Psoas muscle (tissue), 8 donors: Measurements from ENCODE around the gene EHD4. TPM values are rescaled to one million over a fixed set of nuclear protein-coding genes. Genes with fewer than 3 reads are reported as not detected.

Experiments used
- ATAC-seq, 4 donors: fragments of 200-7000 bp; cut with Tn5 transposase; one replicate each; pipeline ENCODE4 v1.9.1; 2020; ENCODE audit warnings: moderate library complexity in 3 of 4, mild to moderate bottlenecking in 2 of 4
- DNase-seq, 2 donors: peaks; one replicate each; pipeline ENCODE4 v3.0.0-alpha.2; 2020
- H3K27ac ChIP-seq: fragments of 200-600 bp; one replicate; pipeline ENCODE4 v1.8.0; 2022
- H3K27me3 ChIP-seq, 3 donors: fragments of 200-600 bp in 1 of 3; one replicate each; pipeline versions ENCODE4 v1.6.1 to v1.8.0; 2013 to 2022; ENCODE audit warnings: low read length in 2 of 3, mild to moderate bottlenecking in 2 of 3, moderate library complexity in 1 of 3; ENCODE audit not compliant: insufficient read depth in 3 of 3
- H3K36me3 ChIP-seq, 2 donors: fragments of 200-600 bp in 1 of 2; one replicate each; pipeline versions ENCODE4 v1.6.1 to v1.8.0; 2013 to 2022; ENCODE audit warnings: low read depth in 1 of 2, mild to moderate bottlenecking in 1 of 2, moderate library complexity in 1 of 2; ENCODE audit not compliant: insufficient read depth in 1 of 2
- H3K4me1 ChIP-seq: fragments of 200-600 bp; one replicate; pipeline ENCODE4 v1.8.0; 2022
- H3K4me3 ChIP-seq: fragments of 200-600 bp; one replicate; pipeline ENCODE4 v1.8.0; 2022; ENCODE audit warnings: mild to moderate bottlenecking
- H3K9me3 ChIP-seq: fragments of 200-600 bp; one replicate; pipeline ENCODE4 v1.8.0; 2022
- WGBS, 3 donors: extraction: QIAGEN DNeasy Blood & Tissue Kit; methylation state at CpG; one replicate each; pipeline versions ENCODE4 v1.1.6 to v1.1.7; 2013; 5-methylcytosine and 5-hydroxymethylcytosine counted together
- intact Hi-C, 2 donors: fragments of 100-400 bp; cut with DNase I; formaldehyde crosslinking; loops; one replicate each; pipeline versions ENCODE4 v1.11.0 to v1.14.2; 2022
- polyA plus RNA-seq, 3 donors: library from polyadenylated mRNA; stranded (reverse); fragments of 200-250 nt; gene quantifications; one replicate each; pipeline ENCODE4 v1.2.3, GENCODE V29; 2013
- total RNA-seq, 4 donors: library from RNA; stranded (reverse); fragmentation: NEBNext Ultra II Directional in 2 of 4; extraction: Animal tissue kit (Norgen Biotek cat#: 25700) in 2 of 4; gene quantifications; one replicate each; pipeline versions ENCODE4 v1.2.1 to v1.2.4, GENCODE V29; 2021 to 2023
- TF ChIP-seq, protein P1 (sequence below): fragments of 200-600 bp; IDR thresholded peaks from one replicate; pipeline ENCODE4 v1.8.0; 2022; ENCODE audit warnings: antibody characterized with exemption
- donor health status: healthy with polysubstance abuse.
- donor health status: DM: no; HTN: no; CAD: no; lungs with moderate emphysema.
- donor health status: Bipolar disorder and iron deficiency.
- donor health status: healthy.
- donor health status: DM: yes; HTN: yes; CAD: no.
- donor health status: DM: no; HTN: no; CAD: no.
- donor health status: DM: no; HTN: no; CAD: no.
- donor health status: DM: yes; HTN: yes; CAD: no.

EHD4 gene
- total and polyA plus RNA-seq, 7 donors = 1.7 to 9.6 (median 5.3) TPM

DNA sequence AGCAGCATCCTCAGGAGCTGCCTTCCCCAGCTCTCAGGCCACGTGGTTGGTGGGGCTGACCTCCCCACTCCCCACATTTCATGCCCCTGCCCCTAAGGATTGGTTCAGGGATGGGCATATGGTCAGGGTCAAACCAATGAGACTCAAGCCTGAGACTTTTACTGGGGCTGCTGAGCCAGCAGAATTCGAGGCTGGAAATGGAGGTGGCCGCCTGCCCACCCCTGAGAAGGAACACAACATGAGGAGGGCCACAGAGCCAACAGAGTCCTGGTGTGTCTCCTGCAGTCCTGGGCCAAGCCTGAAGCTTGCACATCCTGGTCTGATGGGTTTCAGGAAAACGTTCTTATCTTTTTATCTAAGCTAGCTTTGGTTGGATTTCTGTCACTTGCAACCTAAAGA, 5.9 kb downstream of the EHD4 start:
- 59 to 79% (median 64%) methylated on average over 4 of the region's 4 CpGs for WGBS, 3 donors
- H3K27ac ChIP-seq = no peak overlapping the region
- DNase-seq = no peak
- intact Hi-C loops = loop anchor here in 1 of 2 donors (5.0 kb wide), 1 partner anchor 139 kb away; the partner anchor contains the start of gene JMJD7
- no peaks in the 10 kb centered on the region for H3K36me3 ChIP-seq
- peak in 2 of 4 donors; percentile 8 to 11 for ATAC-seq
- H3K27me3 ChIP-seq = no peaks in the 10 kb centered on the region
- TF ChIP-seq, protein P1, sequence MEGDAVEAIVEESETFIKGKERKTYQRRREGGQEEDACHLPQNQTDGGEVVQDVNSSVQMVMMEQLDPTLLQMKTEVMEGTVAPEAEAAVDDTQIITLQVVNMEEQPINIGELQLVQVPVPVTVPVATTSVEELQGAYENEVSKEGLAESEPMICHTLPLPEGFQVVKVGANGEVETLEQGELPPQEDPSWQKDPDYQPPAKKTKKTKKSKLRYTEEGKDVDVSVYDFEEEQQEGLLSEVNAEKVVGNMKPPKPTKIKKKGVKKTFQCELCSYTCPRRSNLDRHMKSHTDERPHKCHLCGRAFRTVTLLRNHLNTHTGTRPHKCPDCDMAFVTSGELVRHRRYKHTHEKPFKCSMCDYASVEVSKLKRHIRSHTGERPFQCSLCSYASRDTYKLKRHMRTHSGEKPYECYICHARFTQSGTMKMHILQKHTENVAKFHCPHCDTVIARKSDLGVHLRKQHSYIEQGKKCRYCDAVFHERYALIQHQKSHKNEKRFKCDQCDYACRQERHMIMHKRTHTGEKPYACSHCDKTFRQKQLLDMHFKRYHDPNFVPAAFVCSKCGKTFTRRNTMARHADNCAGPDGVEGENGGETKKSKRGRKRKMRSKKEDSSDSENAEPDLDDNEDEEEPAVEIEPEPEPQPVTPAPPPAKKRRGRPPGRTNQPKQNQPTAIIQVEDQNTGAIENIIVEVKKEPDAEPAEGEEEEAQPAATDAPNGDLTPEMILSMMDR = no peak
- H3K4me1 ChIP-seq = peaks cover 18% of the 10 kb centered on the region
- H3K9me3 ChIP-seq = no peaks in the 10 kb centered on the region
- no peak overlapping the region for H3K4me3 ChIP-seq

DNA sequence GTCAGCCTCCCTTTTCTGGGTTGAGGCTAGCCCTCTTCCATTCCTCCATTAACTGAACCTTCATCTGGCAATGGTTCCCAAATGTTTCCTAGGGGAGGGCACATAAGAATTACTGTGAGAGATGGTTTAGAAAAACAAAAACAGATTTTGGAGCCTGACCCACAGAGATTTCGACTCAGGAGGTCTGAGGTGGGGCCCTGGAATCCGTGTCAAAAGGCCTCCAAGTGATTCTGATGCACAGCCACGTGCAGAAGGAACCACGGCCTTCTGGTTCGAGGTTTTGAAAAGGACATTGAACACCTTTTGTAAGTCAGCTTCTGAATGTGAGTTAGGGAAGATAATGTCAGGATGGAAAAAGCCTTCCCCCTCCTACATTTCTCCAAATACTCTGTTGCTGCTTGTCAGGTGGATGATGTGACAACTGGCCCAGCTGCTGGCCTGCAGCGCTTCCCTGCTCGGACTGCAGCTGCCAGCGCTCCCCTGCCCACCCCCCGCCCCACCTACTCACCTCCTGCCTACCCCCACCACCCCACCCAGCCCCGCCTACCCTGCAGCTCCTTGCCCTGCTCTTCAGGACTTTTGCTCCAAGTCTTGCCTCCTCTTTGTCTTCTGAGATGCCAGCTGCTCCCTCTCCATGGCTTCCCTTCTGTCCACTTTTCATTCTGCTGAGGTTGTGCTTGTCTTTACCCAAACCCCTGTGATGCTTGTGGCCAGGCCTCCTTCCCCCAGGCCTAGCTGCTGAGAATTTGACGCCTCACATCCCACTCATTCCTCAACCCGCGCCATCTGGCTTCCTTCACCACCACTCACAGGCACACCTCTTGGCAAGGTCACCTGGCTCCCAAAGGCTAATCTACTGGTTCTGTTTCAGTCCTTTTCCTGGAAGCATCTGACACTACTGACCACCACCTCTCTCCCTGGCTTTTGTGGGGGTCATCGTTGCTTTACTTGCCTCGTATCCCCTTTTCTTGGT, 6.6 kb downstream of the EHD4 start:
- H3K27ac ChIP-seq = no peak overlapping the region
- intact Hi-C loops = loop anchor here in 1 of 2 donors (5.0 kb wide), 1 partner anchor 138 kb away; the partner anchor contains the start of gene JMJD7
- TF ChIP-seq, protein P1 = no peak
- H3K9me3 ChIP-seq = no peaks in the 10 kb centered on the region
- no peaks in the 10 kb centered on the region for H3K36me3 ChIP-seq
- 54 to 70% (median 60%) methylated on average over 15 of the region's 15 CpGs for WGBS, 3 donors
- H3K27me3 ChIP-seq = no peaks in the 10 kb centered on the region
- ATAC-seq (peak; percentile 54 to 79 (median 74)), DNase-seq (no peak)
- H3K4me1 ChIP-seq = peaks cover 12% of the 10 kb centered on the region
- no peak overlapping the region for H3K4me3 ChIP-seq

DNA sequence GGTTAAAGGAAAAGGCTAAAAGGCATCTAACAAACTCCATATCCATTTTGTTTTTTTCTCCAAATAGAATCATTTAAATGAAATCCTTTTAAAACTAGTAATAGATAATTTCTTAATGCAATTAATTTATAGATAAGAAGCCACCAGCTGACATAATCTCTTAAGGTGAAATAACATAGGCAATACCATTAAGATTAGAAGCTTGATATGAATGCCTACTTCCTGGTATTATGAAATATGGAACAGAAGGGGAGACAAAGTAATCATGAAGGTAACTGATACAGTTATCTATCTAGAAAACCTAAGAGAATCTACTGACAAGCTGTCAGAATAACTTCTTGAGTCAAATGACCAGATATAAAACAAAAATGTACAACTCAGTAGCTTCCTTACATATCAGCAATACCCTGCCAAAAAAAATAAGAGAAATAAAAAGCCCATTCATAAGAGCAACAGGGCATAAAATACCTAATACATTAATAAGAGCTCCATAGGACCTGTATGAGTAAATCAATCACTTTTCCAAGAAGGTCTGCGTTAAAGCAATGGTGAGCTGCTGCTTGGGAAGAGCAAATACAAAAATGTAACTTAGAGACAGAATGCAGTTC, 10.7 kb downstream of the EHD4 start:
- no peak for ATAC-seq
- TF ChIP-seq, protein P1 = no peak
- no peaks in the 10 kb centered on the region for H3K27me3 ChIP-seq
- H3K4me3 ChIP-seq = no peak overlapping the region
- H3K27ac ChIP-seq = no peak overlapping the region
- H3K4me1 ChIP-seq = peaks cover 15% of the 10 kb centered on the region
- DNase-seq = no peak
- intact Hi-C loops = no loop called here
- no peaks in the 10 kb centered on the region for H3K36me3 ChIP-seq
- 74 to 86% (median 78%) methylated on average over 1 of the region's 1 CpG for WGBS, 3 donors
- H3K9me3 ChIP-seq = no peaks in the 10 kb centered on the region

DNA sequence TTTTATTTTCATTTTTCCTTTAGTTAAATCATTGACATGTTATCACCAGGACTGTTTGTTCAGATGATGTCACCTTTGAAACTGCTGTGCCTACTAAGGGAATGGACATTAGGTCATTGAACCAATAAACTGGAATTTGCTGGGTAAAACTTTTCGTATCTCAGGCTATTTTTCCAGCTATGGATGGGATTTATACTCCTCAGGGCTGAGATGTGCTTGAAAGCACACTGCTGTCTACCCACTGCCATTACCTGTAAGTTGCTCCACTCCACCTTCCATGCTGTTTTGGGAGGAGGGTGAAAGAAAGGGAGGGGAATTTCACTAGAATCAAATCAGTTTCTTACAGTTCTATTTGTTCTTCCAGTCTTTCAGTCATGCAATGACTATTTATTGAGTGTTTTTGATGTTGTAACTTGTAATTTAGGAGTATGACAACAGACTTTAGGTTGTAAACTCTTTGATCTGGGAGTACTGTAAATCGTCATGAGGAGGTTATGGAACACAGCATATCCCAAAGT, 11.3 kb downstream of the EHD4 start:
- H3K9me3 ChIP-seq = no peaks in the 10 kb centered on the region
- ATAC-seq (no peak), DNase-seq (no peak)
- 63 to 70% (median 69%) methylated on average over 2 of the region's 2 CpGs for WGBS, 3 donors
- peaks cover 12% of the 10 kb centered on the region for H3K4me1 ChIP-seq
- no peak overlapping the region for H3K27ac ChIP-seq
- H3K4me3 ChIP-seq = no peak overlapping the region
- intact Hi-C loops = no loop called here
- no peaks in the 10 kb centered on the region for H3K36me3 ChIP-seq
- TF ChIP-seq, protein P1 = no peak
- H3K27me3 ChIP-seq = no peaks in the 10 kb centered on the region
